Thoracic aorta endothelial cell (primary cell): ENCODE data around the gene PPP4R3B. TPM values are rescaled to one million over a fixed set of nuclear protein-coding genes. Genes with fewer than 3 reads are reported as not detected.

Experiments
- small RNA-seq: library from RNA; depleted of rRNA; stranded (forward); fragments of <200 nt; gene quantifications from one replicate; pipeline ENCODE3, GENCODE V24; 2012
- total RNA-seq: library from RNA; depleted of rRNA; stranded (reverse); fragments of >200 nt; gene quantifications from 2 replicates; pipeline ENCODE4 v1.2.3, GENCODE V29; 2012

The PPP4R3B gene
- total RNA-seq = 89.0 and 91.9 TPM in 2 replicates

GRCh38 chr2:55617175-55618024, at the start of gene PPP4R3B:
Gene PPP4R3B (minus strand): TSS chr2:55617622. CDS start chr2:55617285, 337 bp downstream.

Small RNAs within 50 kb of the gene (small RNA-seq; reads per million reads assigned to genes)
- gene RF00586 = not detected
- not detected for gene RNU6-634P

Other genes starting within 250 kb of the PPP4R3B start
- gene CCDC88A, start 197.8 kb downstream of the PPP4R3B start, total RNA-seq = 111 and 121 TPM in 2 replicates
- 20.1 and 23.6 TPM in 2 replicates for gene CFAP36, start 97.9 kb downstream of the PPP4R3B start, total RNA-seq
- gene PNPT1, start 76.2 kb upstream of the PPP4R3B start, total RNA-seq = 49.1 and 61.6 TPM in 2 replicates